A172 (cell line): ENCODE data around the gene SFN. TPM values are rescaled to one million over a fixed set of nuclear protein-coding genes. Genes with fewer than 3 reads are reported as not detected.
"Not testable (repeated sequence)": the region's sequence is repeated elsewhere in the genome, so short reads cannot be mapped to it uniquely, and the experiment has no call there.

ENCODE experiments used
- DNase-seq: peaks from one replicate; pipeline ENCODE4 v3.0.0-alpha.2; 2015; ENCODE audit warnings: low spot score
- total RNA-seq: library from RNA; depleted of rRNA; stranded (reverse); fragments of >200 nt; shearing (Covaris generic); gene quantifications from 2 replicates; pipeline ENCODE4 v1.2.3, GENCODE V29; 2014

Gene SFN
- total RNA-seq, 1 experiment from 2014 or later: 20.6 TPM

GRCh38 chr1:26839339-26839722 lies 23.6 kb upstream of the SFN start:
- no peak for DNase-seq

GRCh38 chr1:26839779-26840178 lies 23.2 kb upstream of the SFN start:
- no peak for DNase-seq

- DNase-seq: no peak
Measured at GRCh38 chr1:26844424-26845196, 18.3 kb upstream of the SFN start.

- DNase-seq: not testable (repeated sequence)
Measured at GRCh38 chr1:26847826-26848225, 15.1 kb upstream of the SFN start.

GRCh38 chr1:26848499-26848898 lies 14.4 kb upstream of the SFN start:
- no peak for DNase-seq

GRCh38 chr1:26848941-26849774 lies 13.8 kb upstream of the SFN start:
- peak; percentile 94 for DNase-seq

- no peak for DNase-seq
Measured at GRCh38 chr1:26851106-26851684, 11.8 kb upstream of the SFN start.

- DNase-seq: no peak
Measured at GRCh38 chr1:26852701-26853100, 10.2 kb upstream of the SFN start.

- DNase-seq: peak; percentile 87
Measured at GRCh38 chr1:26853156-26853555, 9.8 kb upstream of the SFN start.

GRCh38 chr1:26853600-26853999 lies 9.3 kb upstream of the SFN start:
- no peak for DNase-seq

- no peak for DNase-seq
Measured at GRCh38 chr1:26854906-26855305, 8.0 kb upstream of the SFN start.

- DNase-seq: no peak
Measured at GRCh38 chr1:26855636-26856035, 7.3 kb upstream of the SFN start.

- DNase-seq: no peak
Measured at GRCh38 chr1:26856181-26856580, 6.8 kb upstream of the SFN start.

- no peak for DNase-seq
Measured at GRCh38 chr1:26856604-26857469, 6.1 kb upstream of the SFN start.

- DNase-seq: no peak
Measured at GRCh38 chr1:26857473-26858060, 5.4 kb upstream of the SFN start.

GRCh38 chr1:26858160-26858559 lies 4.8 kb upstream of the SFN start:
- DNase-seq: no peak

- no peak for DNase-seq
Measured at GRCh38 chr1:26858891-26859640, 3.9 kb upstream of the SFN start.

- peak; percentile 37 for DNase-seq
Measured at GRCh38 chr1:26861286-26861701, 1.7 kb upstream of the SFN start.

GRCh38 chr1:26861889-26862378 lies 1.0 kb upstream of the SFN start:
- peak; percentile 63 for DNase-seq

- no peak for DNase-seq
Measured at GRCh38 chr1:26863685-26864077, 732 bp downstream of the SFN start.
